ENCODE measurements around the gene UBE3C.

DNA sequence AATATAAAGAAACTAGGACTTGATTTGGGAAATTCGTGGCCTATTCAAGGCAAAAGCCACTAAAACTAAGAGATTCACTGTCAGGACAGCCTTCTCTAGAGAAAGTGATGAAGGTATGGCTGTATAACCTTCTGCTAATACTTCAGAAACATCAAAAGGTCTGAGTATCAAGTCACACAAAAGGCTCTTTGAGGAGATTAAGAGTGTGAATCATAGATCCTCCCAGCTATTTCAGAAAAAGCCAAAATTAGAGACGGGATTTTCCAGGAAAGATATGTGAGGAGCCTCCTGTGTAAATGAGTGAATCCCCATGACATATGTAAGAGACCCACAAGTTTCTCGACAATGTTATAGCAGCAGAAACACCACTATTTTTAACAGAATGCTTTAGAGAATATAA lies 56.2 kb downstream of the UBE3C start:
- no peak for TF ChIP-seq CTCF (IDR thresholded peaks at IDR 0.05)
- no peak for TF ChIP-seq POLR2A (IDR thresholded peaks at IDR 0.05; ENCODE audit: low read depth)
- TF ChIP-seq POLR2AphosphoS5 (IDR thresholded peaks at IDR 0.05) = no peak

All from esophagus muscularis mucosa (tissue), 3 donors.